ENCODE data around the gene CACNA1C.

DNA sequence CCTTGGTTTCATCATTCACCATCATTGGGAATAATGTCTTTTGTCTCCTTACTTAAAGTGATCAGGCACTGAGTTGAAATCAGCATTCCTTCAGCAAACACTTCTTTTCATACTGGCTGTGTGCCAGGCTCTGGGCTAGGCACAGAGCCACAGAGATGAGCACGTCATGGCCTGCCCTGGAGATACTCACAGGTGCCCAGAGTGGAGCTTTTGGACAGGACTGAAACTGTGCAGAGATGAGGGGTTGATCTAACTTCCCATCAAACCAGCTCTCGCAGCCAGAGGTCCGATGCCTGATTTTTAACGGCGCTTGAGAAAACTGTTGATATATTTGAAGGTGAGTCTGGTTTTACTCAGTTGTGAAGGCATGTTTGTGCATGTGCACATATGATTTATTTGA is 43.1 kb downstream of the CACNA1C start:
- TF ChIP-seq, protein P1, sequence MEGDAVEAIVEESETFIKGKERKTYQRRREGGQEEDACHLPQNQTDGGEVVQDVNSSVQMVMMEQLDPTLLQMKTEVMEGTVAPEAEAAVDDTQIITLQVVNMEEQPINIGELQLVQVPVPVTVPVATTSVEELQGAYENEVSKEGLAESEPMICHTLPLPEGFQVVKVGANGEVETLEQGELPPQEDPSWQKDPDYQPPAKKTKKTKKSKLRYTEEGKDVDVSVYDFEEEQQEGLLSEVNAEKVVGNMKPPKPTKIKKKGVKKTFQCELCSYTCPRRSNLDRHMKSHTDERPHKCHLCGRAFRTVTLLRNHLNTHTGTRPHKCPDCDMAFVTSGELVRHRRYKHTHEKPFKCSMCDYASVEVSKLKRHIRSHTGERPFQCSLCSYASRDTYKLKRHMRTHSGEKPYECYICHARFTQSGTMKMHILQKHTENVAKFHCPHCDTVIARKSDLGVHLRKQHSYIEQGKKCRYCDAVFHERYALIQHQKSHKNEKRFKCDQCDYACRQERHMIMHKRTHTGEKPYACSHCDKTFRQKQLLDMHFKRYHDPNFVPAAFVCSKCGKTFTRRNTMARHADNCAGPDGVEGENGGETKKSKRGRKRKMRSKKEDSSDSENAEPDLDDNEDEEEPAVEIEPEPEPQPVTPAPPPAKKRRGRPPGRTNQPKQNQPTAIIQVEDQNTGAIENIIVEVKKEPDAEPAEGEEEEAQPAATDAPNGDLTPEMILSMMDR (IDR thresholded peaks at IDR 0.05): no peak
- no peak for TF ChIP-seq POLR2A (IDR thresholded peaks at IDR 0.05)
